Erythroblast (primary cell): Measurements from ENCODE around the gene HOMEZ.

Experiments used
- GATA1 ChIP-seq: IDR thresholded peaks from 2 replicates; pipeline ENCODE4 v1.6.1; 2011; ENCODE audit warnings: low read depth, mild to moderate bottlenecking, control low read depth, low read length, moderate library complexity
- POLR2A ChIP-seq: IDR thresholded peaks from 2 replicates; pipeline ENCODE4 v1.6.1; 2011; ENCODE audit warnings: mild to moderate bottlenecking, low read length

GRCh38 chr14:23326491-23327332, 40.8 kb upstream of the HOMEZ start:
- TF ChIP-seq POLR2A: no peak
- TF ChIP-seq GATA1: no peak
